Ascending aorta (tissue), 2 donors: ENCODE data around the gene SMTN. TPM values are rescaled to one million over a fixed set of nuclear protein-coding genes. Genes with fewer than 3 reads are reported as not detected.

ENCODE experiments used
- DNase-seq, 2 donors: peaks; one replicate each; pipeline ENCODE4 v3.0.0-alpha.2; 2019; ENCODE audit warnings: low spot score in 2 of 2
- H3K27ac ChIP-seq, 2 donors: fragments of 200-600 bp; sonication (generic); one replicate each; pipeline ENCODE4 v1.5.1; 2016 to 2017; ENCODE audit warnings: mild to moderate bottlenecking in 1 of 2
- H3K27me3 ChIP-seq: fragments of 200-600 bp; sonication (generic); one replicate; pipeline ENCODE4 v1.5.1; 2017
- H3K36me3 ChIP-seq, 2 donors: fragments of 200-600 bp; sonication (generic); one replicate each; pipeline ENCODE4 v1.5.1; 2016
- H3K4me1 ChIP-seq, 2 donors: fragments of 200-600 bp; sonication (generic); one replicate each; pipeline ENCODE4 v1.5.1; 2016 to 2017; ENCODE audit warnings: mild to moderate bottlenecking in 1 of 2
- H3K4me3 ChIP-seq, 2 donors: fragments of 200-600 bp; sonication (generic); one replicate each; pipeline ENCODE4 v1.5.1; 2016 to 2017; ENCODE audit warnings: mild to moderate bottlenecking in 1 of 2
- H3K9me3 ChIP-seq, 2 donors: fragments of 200-600 bp; sonication (generic); one replicate each; pipeline ENCODE4 v1.5.1; 2016
- intact Hi-C: fragments of 100-400 bp; cut with DNase I; formaldehyde crosslinking; loops from one replicate; pipeline ENCODE4 v1.15.1; 2023
- total RNA-seq: library from RNA; depleted of rRNA; stranded (reverse); fragments of >200 nt; gene quantifications from one replicate; pipeline ENCODE4 v1.1.0, GENCODE V29; 2016
- TF ChIP-seq, protein P1 (sequence below), 3 experiments: fragments of 200-600 bp in 2 of 3; fragments of 450-650 bp in 1 of 3; sonication (generic) in 2 of 3; IDR thresholded peaks; one replicate each; pipeline ENCODE4 v1.5.1; 2016 to 2019; ENCODE audit warnings: antibody characterized with exemption in 3 of 3, mild to moderate bottlenecking in 1 of 3, moderate library complexity in 1 of 3

Gene SMTN
- total RNA-seq, 1 donor from 2014 or later, result 671 TPM

DNA sequence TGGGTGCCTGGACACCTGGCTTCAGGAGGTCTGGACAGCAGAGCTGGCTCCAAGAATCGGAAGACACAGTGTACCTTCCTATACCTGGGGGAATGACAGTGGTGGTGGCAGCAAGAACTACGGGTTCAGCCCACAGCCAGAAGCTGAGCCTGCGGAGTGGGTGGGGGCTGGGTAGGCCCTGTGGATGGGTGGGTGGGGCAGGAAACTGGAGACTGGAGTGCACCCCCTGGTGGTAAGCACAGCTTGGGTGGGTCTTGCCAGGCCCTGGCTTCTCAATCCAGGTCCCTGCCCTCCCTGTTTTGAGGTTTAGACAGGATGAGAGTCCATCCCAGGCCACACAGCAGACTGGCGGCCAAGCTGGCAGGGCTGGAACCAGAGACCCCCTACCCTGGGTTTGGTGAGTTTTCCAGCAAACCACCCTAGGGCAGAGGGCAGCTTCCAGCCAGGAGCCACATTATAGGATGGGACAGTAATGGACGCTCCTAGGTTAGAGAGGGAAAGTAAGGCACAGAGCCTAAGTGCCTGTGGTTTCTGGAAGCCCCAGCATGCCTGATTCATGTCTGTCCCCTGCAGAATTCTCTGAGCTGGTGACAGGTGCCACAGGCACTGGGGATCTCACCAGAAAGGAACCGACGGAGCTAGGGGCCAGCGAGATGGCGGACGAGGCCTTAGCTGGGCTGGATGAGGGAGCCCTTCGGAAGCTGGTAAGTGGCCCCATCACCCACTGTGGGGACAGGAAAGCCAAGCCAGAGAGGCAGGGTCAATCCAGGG is 1.7 kb downstream of the SMTN start:
- Histone ChIP-seq H3K27me3 (no peaks in the 10 kb centered on the region), H3K4me1 (peaks cover 26 to 38% of the 10 kb centered on the region in 2 donors), H3K4me3 (peak overlapping the region; percentile 70 to 89), H3K27ac (peak overlapping the region; percentile 98), H3K9me3 (no peaks in the 10 kb centered on the region), H3K36me3 (peaks cover 24 to 36% of the 10 kb centered on the region in 2 donors)
- DNase-seq, result peak in 1 of 2 donors; percentile 90
- TF ChIP-seq, protein P1, sequence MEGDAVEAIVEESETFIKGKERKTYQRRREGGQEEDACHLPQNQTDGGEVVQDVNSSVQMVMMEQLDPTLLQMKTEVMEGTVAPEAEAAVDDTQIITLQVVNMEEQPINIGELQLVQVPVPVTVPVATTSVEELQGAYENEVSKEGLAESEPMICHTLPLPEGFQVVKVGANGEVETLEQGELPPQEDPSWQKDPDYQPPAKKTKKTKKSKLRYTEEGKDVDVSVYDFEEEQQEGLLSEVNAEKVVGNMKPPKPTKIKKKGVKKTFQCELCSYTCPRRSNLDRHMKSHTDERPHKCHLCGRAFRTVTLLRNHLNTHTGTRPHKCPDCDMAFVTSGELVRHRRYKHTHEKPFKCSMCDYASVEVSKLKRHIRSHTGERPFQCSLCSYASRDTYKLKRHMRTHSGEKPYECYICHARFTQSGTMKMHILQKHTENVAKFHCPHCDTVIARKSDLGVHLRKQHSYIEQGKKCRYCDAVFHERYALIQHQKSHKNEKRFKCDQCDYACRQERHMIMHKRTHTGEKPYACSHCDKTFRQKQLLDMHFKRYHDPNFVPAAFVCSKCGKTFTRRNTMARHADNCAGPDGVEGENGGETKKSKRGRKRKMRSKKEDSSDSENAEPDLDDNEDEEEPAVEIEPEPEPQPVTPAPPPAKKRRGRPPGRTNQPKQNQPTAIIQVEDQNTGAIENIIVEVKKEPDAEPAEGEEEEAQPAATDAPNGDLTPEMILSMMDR (IDR thresholded peaks at IDR 0.05), result peak; percentile 71 to 87 (median 81)
- intact Hi-C loops, result loop anchor here (1.0 to 10.0 kb wide), 3 partner anchors 27 to 448 kb away; partner anchors contain the start of genes SLC35E4 and TUG1

- TF ChIP-seq, protein P1 (IDR thresholded peaks at IDR 0.05), result no peak
- Histone ChIP-seq H3K4me1 (peaks cover 27 to 42% of the 10 kb centered on the region in 2 donors), H3K36me3 (peaks cover 30 to 42% of the 10 kb centered on the region in 2 donors), H3K9me3 (no peaks in the 10 kb centered on the region), H3K27me3 (no peaks in the 10 kb centered on the region), H3K27ac (peak overlapping the region; percentile 98), H3K4me3 (peak overlapping the region; percentile 70 to 89)
- no peak for DNase-seq
- intact Hi-C loops, result loop anchor here (10.0 kb wide), 1 partner anchor 449 kb away; the partner anchor contains the start of gene SLC35E4
Observed at GRCh38 chr22:31083377-31083768, 2.3 kb downstream of the SMTN start.

- H3K27ac ChIP-seq, result peak overlapping the region; percentile 98
- peak overlapping the region; percentile 70 to 89 for H3K4me3 ChIP-seq
- H3K4me1 ChIP-seq, result peaks cover 27 to 46% of the 10 kb centered on the region in 2 donors
- peaks cover 38 to 50% of the 10 kb centered on the region in 2 donors for H3K36me3 ChIP-seq
- no peak for DNase-seq
- intact Hi-C loops, result loop anchor here (10.0 kb wide), 1 partner anchor 449 kb away; the partner anchor contains the start of gene SLC35E4
- TF ChIP-seq, protein P1 (IDR thresholded peaks at IDR 0.05), result no peak
- H3K9me3 ChIP-seq, result no peaks in the 10 kb centered on the region
- H3K27me3 ChIP-seq, result no peaks in the 10 kb centered on the region
Observed at GRCh38 chr22:31083923-31084810, 3.0 kb downstream of the SMTN start.

DNA sequence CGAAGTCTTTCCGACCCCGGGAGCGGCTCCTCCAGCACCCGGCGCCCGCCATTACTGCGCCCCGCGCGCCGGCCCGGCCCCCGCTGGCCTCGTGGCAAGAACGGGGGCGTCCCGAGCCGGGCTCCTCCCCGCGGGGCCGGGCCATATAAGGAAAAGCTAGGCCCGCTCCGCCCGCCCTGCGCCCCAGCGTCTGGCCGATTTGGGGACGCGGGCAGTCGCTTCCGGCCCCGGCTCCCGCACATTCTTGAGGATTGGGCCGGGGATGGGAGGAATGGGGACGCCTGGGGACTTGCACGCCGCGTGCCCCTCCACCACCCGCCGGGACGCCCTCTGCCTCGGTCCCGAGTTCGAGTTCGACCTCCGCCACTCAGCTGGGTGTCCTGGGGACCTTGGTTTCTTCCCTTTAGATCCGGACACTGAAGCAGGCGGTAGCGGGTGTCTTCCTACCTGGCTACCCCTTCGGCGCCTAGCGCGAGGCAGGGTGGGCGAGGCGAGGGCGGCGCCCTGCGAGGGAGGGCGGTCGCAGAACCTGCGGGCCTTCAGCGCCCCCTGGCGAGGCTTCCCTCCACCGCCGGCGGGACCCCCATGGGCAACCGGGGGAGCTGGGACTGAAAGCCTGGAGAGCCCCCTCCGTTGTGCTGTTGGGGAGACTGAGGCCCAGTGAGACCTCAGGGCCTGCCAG is 3.8 kb downstream of the SMTN start:
- no peaks in the 10 kb centered on the region for H3K27me3 ChIP-seq
- H3K27ac ChIP-seq, result peak overlapping the region; percentile 98
- H3K9me3 ChIP-seq, result no peaks in the 10 kb centered on the region
- DNase-seq, result peak in 1 of 2 donors; percentile 96
- TF ChIP-seq, protein P1 (IDR thresholded peaks at IDR 0.05), result peak; percentile 87 to 92 (median 89)
- H3K4me3 ChIP-seq, result peak overlapping the region; percentile 70 to 89
- H3K36me3 ChIP-seq, result peaks cover 46 to 58% of the 10 kb centered on the region in 2 donors
- peaks cover 33 to 54% of the 10 kb centered on the region in 2 donors for H3K4me1 ChIP-seq
- intact Hi-C loops, result loop anchor here (1.0 to 10.0 kb wide), 2 partner anchors 137 to 450 kb away; partner anchors contain the start of gene SLC35E4

DNA sequence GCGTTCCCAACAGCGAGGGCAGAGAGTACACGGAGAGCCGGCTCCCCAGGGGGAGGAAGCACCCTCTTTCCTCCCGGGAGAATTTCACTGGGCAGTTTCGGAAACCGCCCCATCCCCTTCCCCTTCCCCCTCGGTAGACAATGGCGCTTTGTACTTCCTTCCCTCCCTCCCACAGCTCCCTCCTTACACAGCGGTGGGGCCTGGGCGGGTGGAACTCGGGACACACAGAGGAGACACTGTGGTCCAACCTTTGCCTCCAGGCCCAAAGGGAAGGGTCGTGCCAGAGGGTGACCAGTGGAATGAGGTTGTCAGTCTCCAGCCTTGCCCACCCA is 4.3 kb downstream of the SMTN start:
- intact Hi-C loops, result loop anchor here (1.0 to 10.0 kb wide), 2 partner anchors 137 to 451 kb away; partner anchors contain the start of gene SLC35E4
- H3K4me1 ChIP-seq, result peaks cover 31 to 57% of the 10 kb centered on the region in 2 donors
- peaks cover 50 to 63% of the 10 kb centered on the region in 2 donors for H3K36me3 ChIP-seq
- H3K4me3 ChIP-seq, result peak overlapping the region; percentile 70 to 89
- peak overlapping the region; percentile 98 for H3K27ac ChIP-seq
- H3K27me3 ChIP-seq, result no peaks in the 10 kb centered on the region
- H3K9me3 ChIP-seq, result no peaks in the 10 kb centered on the region
- TF ChIP-seq, protein P1 (IDR thresholded peaks at IDR 0.05), result no peak
- DNase-seq, result no peak
